PC-9 (cell line): ENCODE results near the gene DOCK4. TPM values are rescaled to one million over a fixed set of nuclear protein-coding genes. Genes with fewer than 3 reads are reported as not detected.

Source experiments
- BruUV-seq: library from RNA; stranded (reverse); fragments of 400-500 nt; replicated peaks from 2 replicates; lab custom pipeline; 2021; lab: Mats Ljungman, UMichigan
- CTCF ChIA-PET: fragments of 300-600 bp; sonication (Branson Sonifier 250); formaldehyde crosslinking; loops from one replicate; lab custom pipeline; 2022; ENCODE audit warnings: antibody characterized with exemption; lab: Charles Lee
- POLR2A ChIA-PET: fragments of 300-600 bp; sonication (Branson Sonifier 250); formaldehyde crosslinking; loops from one replicate; lab custom pipeline; 2022; ENCODE audit warnings: antibody characterized with exemption; ENCODE audit not compliant: unreplicated experiment; lab: Charles Lee
- DNase-seq, 2 experiments: peaks; one replicate each; pipeline versions ENCODE4 v3.0.0 to v3.0.0-alpha.2; 2015 to 2022; ENCODE audit warnings: mixed read lengths in 1 of 2
- H2AFZ ChIP-seq: fragments of 200-600 bp; sonication (generic); 2 replicates; pipeline ENCODE4 v1.8.1; 2017; ENCODE audit warnings: antibody characterized with exemption
- H3F3A ChIP-seq: fragments of 200-600 bp; sonication (generic); 2 replicates; pipeline ENCODE4 v1.8.1; 2017; ENCODE audit warnings: antibody characterized with exemption, mild to moderate bottlenecking, low read depth; ENCODE audit not compliant: insufficient read depth
- H3K27ac ChIP-seq: fragments of 200-600 bp; sonication (generic); 2 replicates; pipeline ENCODE4 v1.6.1; 2016; ENCODE audit warnings: mixed run types
- H3K27me3 ChIP-seq: fragments of 200-600 bp; sonication (generic); 2 replicates; pipeline ENCODE4 v1.6.1; 2016; ENCODE audit warnings: low read depth, mixed run types; ENCODE audit not compliant: insufficient read depth
- H3K36me3 ChIP-seq: fragments of 200-600 bp; sonication (generic); 2 replicates; pipeline ENCODE4 v1.6.1; 2016; ENCODE audit warnings: low read depth, mixed run types
- H3K4me1 ChIP-seq: fragments of 200-600 bp; sonication (generic); replicated peaks from 2 replicates; pipeline ENCODE4 v1.6.1; 2016; ENCODE audit warnings: mixed run types; ENCODE audit not compliant: insufficient read depth
- H3K4me2 ChIP-seq: fragments of 200-600 bp; sonication (generic); 2 replicates; pipeline ENCODE4 v1.6.1; 2017; ENCODE audit warnings: mixed run types
- H3K4me3 ChIP-seq: fragments of 200-600 bp; sonication (generic); 2 replicates; pipeline ENCODE4 v1.6.1; 2016; ENCODE audit warnings: mixed run types
- H3K79me2 ChIP-seq: fragments of 200-600 bp; sonication (generic); 2 replicates; pipeline ENCODE4 v1.6.1; 2017; ENCODE audit warnings: low read depth, mixed run types
- H3K9me2 ChIP-seq: fragments of 200-600 bp; sonication (generic); 2 replicates; pipeline ENCODE4 v1.8.1; 2017; ENCODE audit warnings: mild to moderate bottlenecking; ENCODE audit not compliant: insufficient read depth
- H3K9me3 ChIP-seq: fragments of 200-600 bp; sonication (generic); 2 replicates; pipeline ENCODE4 v1.8.1; 2016; ENCODE audit warnings: low read depth; ENCODE audit not compliant: insufficient read depth
- H4K20me1 ChIP-seq: fragments of 200-600 bp; sonication (generic); 2 replicates; pipeline ENCODE4 v1.8.1; 2017; ENCODE audit not compliant: insufficient read depth
- EZH2 ChIP-seq: fragments of 200-600 bp; sonication (generic); IDR thresholded peaks from 2 replicates; pipeline ENCODE4 v1.8.0; 2017; ENCODE audit warnings: antibody characterized with exemption, low read depth
- intact Hi-C: fragments of 100-400 bp; cut with micrococcal nuclease; formaldehyde crosslinking; loops from one replicate; pipeline ENCODE4 v1.10.0; 2022; ENCODE audit not compliant: unreplicated experiment
- total RNA-seq: library from RNA; stranded (reverse); gene quantifications from 2 replicates; pipeline ENCODE4 v1.2.3, GENCODE V29; 2021
- TF ChIP-seq, protein P1 (sequence below): fragments of 200-600 bp; sonication (generic); conservative IDR thresholded peaks from 2 replicates; pipeline ENCODE4 v1.6.1; 2017; ENCODE audit warnings: mixed run types, antibody characterized with exemption, mild to moderate bottlenecking, moderate library complexity

Gene DOCK4
- total RNA-seq, 1 experiment from 2014 or later: 0.98 TPM

DNA sequence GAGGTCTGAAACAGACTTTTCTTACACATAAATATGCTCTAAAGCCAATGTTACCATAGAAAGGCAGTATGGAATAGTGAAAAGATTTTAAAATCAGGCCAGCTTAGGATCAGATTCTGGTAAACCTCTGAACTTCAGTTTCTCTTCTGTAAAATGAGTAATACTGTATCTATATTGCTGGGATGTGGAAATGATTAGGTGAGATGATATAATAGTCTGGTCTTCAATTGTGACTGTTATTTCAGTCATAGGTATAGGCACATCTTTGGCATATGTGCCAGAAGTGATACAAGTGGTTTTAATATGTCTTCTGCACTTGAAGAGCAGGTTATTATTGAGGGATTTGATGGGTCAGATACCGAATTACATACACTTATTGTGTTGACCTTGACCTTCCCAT is 7.5 kb upstream of the DOCK4 start:
- Histone ChIP-seq H4K20me1 (no peaks in the 10 kb centered on the region), H3F3A (no peaks in the 10 kb centered on the region), H3K79me2 (peaks cover 34% of the 10 kb centered on the region), H2AFZ (no peak overlapping the region), H3K9me2 (no peaks in the 10 kb centered on the region), H3K9me3 (no peaks in the 10 kb centered on the region; the same call in 1 of the 2 replicates), H3K27me3 (no peaks in the 10 kb centered on the region), H3K4me2 (no peak overlapping the region), H3K27ac (no peak overlapping the region), H3K4me1 (no peaks in the 10 kb centered on the region), H3K4me3 (no peak overlapping the region), H3K36me3 (no peaks in the 10 kb centered on the region)
- DNase-seq: no peak
- TF ChIP-seq, protein P1, sequence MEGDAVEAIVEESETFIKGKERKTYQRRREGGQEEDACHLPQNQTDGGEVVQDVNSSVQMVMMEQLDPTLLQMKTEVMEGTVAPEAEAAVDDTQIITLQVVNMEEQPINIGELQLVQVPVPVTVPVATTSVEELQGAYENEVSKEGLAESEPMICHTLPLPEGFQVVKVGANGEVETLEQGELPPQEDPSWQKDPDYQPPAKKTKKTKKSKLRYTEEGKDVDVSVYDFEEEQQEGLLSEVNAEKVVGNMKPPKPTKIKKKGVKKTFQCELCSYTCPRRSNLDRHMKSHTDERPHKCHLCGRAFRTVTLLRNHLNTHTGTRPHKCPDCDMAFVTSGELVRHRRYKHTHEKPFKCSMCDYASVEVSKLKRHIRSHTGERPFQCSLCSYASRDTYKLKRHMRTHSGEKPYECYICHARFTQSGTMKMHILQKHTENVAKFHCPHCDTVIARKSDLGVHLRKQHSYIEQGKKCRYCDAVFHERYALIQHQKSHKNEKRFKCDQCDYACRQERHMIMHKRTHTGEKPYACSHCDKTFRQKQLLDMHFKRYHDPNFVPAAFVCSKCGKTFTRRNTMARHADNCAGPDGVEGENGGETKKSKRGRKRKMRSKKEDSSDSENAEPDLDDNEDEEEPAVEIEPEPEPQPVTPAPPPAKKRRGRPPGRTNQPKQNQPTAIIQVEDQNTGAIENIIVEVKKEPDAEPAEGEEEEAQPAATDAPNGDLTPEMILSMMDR: no peak
- TF ChIP-seq EZH2: no peak
- ChIA-PET CTCF (no interaction called here), POLR2A (no interaction called here)
- no TSS peak for BruUV-seq
- intact Hi-C loops: no loop called here

DNA sequence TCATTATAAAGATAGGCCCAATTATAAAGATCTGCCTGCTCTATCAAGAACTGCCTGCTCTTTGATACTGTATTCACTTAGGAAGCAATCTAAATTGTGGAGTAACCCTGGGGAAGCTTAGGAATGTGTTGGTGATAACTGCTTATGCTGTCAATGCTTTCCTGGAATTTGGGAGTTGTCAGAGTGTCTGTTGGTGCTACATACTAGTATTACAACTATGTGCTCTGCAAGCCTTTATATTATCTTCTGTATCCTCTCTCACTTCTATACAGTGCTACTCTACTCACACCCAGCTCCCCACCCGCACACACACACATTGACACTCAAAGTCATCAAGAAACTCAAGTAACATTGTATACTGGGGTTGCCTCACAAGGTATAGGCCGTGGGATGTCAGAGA is 6.4 kb upstream of the DOCK4 start:
- Histone ChIP-seq H3K4me2 (no peak overlapping the region), H3K79me2 (peaks cover 41% of the 10 kb centered on the region), H3K27me3 (no peaks in the 10 kb centered on the region), H3K9me3 (no peaks in the 10 kb centered on the region; the same call in 1 of the 2 replicates), H3K9me2 (no peaks in the 10 kb centered on the region), H3F3A (no peaks in the 10 kb centered on the region), H3K4me1 (peaks cover 7% of the 10 kb centered on the region), H4K20me1 (no peaks in the 10 kb centered on the region), H3K4me3 (no peak overlapping the region), H3K36me3 (no peaks in the 10 kb centered on the region), H2AFZ (no peak overlapping the region), H3K27ac (no peak overlapping the region)
- ChIA-PET POLR2A (no interaction called here), CTCF (no interaction called here)
- intact Hi-C loops: no loop called here
- BruUV-seq: no TSS peak
- TF ChIP-seq, protein P1: no peak
- no peak for TF ChIP-seq EZH2
- DNase-seq: no peak

DNA sequence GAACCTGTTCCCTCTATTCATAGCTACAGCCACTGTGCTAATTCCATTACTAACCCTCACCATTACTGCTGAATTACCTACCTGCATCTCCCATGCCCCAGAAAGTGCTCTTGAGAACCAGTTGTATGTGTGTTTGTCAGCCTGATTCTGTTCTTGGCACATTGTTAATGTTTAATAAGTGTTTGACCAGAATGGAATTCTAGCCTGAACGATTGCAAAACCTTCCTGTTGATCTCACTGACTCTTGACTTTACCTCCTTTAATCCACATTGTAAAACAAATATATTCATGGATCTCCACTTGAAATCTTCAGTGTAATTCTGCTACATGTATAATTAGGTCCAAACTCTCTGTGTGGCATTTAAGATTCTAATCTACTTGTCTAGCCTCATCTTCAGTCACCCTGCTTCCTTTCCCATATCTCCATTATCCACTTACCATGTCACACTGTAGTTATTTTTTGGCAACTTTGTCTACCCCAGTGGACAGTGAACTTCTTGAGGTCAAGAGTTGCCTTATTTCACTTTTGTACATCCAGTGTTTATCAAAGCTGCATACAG is 5.2 kb upstream of the DOCK4 start:
- Histone ChIP-seq H3K4me2 (no peak overlapping the region), H3K79me2 (peaks cover 50% of the 10 kb centered on the region), H3K36me3 (no peaks in the 10 kb centered on the region), H3K27me3 (no peaks in the 10 kb centered on the region), H3K4me3 (no peak overlapping the region), H2AFZ (no peak overlapping the region), H3K27ac (no peak overlapping the region), H3K9me3 (no peaks in the 10 kb centered on the region; the same call in 1 of the 2 replicates), H3F3A (no peaks in the 10 kb centered on the region), H3K9me2 (no peaks in the 10 kb centered on the region), H3K4me1 (peaks cover 10% of the 10 kb centered on the region), H4K20me1 (no peaks in the 10 kb centered on the region)
- POLR2A ChIA-PET: no interaction called here
- TF ChIP-seq, protein P1: no peak
- TF ChIP-seq EZH2: no peak
- DNase-seq: no peak
- CTCF ChIA-PET: no interaction called here
- intact Hi-C loops: no loop called here
- BruUV-seq: no TSS peak
